MG63 (cell line): ENCODE data around the gene B4GALT3. TPM values are rescaled to one million over a fixed set of nuclear protein-coding genes. Genes with fewer than 3 reads are reported as not detected.
A peak's percentile ranks its signal among the peaks of the same experiment; 100 is the strongest.

Source experiments
- DNase-seq: peaks from one replicate; pipeline ENCODE4 v3.0.0-alpha.2; 2020
- H3K27me3 ChIP-seq: fragments of 250-450 bp; sonication (Bioruptor Pico); 2 replicates; pipeline ENCODE4 v1.5.1; 2020; ENCODE audit warnings: mild to moderate bottlenecking, moderate library complexity
- H3K36me3 ChIP-seq: fragments of 250-450 bp; sonication (Bioruptor Pico); 2 replicates; pipeline ENCODE4 v1.5.1; 2020; ENCODE audit warnings: mild to moderate bottlenecking, moderate library complexity
- H3K4me3 ChIP-seq: fragments of 250-450 bp; sonication (Bioruptor Pico); 2 replicates; pipeline ENCODE4 v1.5.1; 2020; ENCODE audit warnings: mild to moderate bottlenecking, moderate library complexity
- H3K9me3 ChIP-seq: fragments of 250-450 bp; sonication (Bioruptor Pico); 2 replicates; pipeline ENCODE4 v1.5.1; 2020; ENCODE audit warnings: mild to moderate bottlenecking, moderate library complexity
- total RNA-seq: library from RNA; depleted of rRNA; stranded (reverse); fragments of >200 nt; shearing (Covaris generic); gene quantifications from 2 replicates; pipeline ENCODE4 v1.2.3, GENCODE V29; 2014; ENCODE audit warnings: low replicate concordance

The B4GALT3 gene
- total RNA-seq, 1 experiment from 2014 or later = 25.7 TPM

DNA sequence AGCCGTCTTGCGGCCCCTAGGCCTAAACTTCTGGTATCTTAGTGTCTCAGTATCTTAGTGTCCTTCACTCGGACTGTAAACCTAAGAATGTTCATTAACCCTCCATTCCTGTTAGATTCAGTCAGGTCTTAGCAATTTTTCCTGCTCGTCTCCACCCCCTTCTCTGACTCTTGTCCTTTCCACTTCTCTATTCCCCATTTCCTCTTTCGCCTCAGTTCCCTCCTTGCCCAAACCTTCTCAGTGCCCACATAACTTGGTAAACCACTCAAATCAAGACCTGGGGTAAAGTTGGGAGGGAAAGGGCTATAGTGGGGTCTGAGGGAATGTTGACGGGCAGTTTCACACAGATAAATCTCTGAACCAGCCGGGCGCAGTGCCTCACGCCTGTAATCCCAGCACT lies 37.1 kb upstream of the B4GALT3 start:
- no peaks in the 10 kb centered on the region for H3K27me3 ChIP-seq
- DNase-seq = no peak
- peaks cover 50% of the 10 kb centered on the region for H3K36me3 ChIP-seq
- H3K9me3 ChIP-seq = no peaks in the 10 kb centered on the region
- H3K4me3 ChIP-seq = no peak overlapping the region

GRCh38 chr1:161209790-161210409 lies 32.6 kb upstream of the B4GALT3 start:
- Histone ChIP-seq H3K9me3 (no peaks in the 10 kb centered on the region), H3K4me3 (no peak overlapping the region), H3K27me3 (no peaks in the 10 kb centered on the region), H3K36me3 (peaks cover 90% of the 10 kb centered on the region)
- peak; percentile 70 for DNase-seq

GRCh38 chr1:161207173-161207572 lies 29.9 kb upstream of the B4GALT3 start:
- Histone ChIP-seq H3K4me3 (no peak overlapping the region), H3K36me3 (peaks cover 84% of the 10 kb centered on the region), H3K9me3 (no peaks in the 10 kb centered on the region), H3K27me3 (no peaks in the 10 kb centered on the region)
- no peak for DNase-seq

- DNase-seq = no peak
- Histone ChIP-seq H3K4me3 (no peak overlapping the region), H3K27me3 (no peaks in the 10 kb centered on the region), H3K36me3 (peaks cover 78% of the 10 kb centered on the region), H3K9me3 (no peaks in the 10 kb centered on the region)
Observed at GRCh38 chr1:161206411-161207140, 29.3 kb upstream of the B4GALT3 start.

- peak; percentile 99 for DNase-seq
- Histone ChIP-seq H3K4me3 (peak within 1 kb of the TSS; percentile 92), H3K36me3 (peaks cover 39% of the 10 kb centered on the region), H3K9me3 (no peaks in the 10 kb centered on the region), H3K27me3 (no peaks in the 10 kb centered on the region)
Observed at GRCh38 chr1:161201836-161202712, 24.8 kb upstream of the B4GALT3 start, which contains the start of gene NDUFS2. TSS of gene NDUFS2 (plus strand) at chr1:161202367. CDS start at chr1:161202386, 19 bp downstream.

DNA sequence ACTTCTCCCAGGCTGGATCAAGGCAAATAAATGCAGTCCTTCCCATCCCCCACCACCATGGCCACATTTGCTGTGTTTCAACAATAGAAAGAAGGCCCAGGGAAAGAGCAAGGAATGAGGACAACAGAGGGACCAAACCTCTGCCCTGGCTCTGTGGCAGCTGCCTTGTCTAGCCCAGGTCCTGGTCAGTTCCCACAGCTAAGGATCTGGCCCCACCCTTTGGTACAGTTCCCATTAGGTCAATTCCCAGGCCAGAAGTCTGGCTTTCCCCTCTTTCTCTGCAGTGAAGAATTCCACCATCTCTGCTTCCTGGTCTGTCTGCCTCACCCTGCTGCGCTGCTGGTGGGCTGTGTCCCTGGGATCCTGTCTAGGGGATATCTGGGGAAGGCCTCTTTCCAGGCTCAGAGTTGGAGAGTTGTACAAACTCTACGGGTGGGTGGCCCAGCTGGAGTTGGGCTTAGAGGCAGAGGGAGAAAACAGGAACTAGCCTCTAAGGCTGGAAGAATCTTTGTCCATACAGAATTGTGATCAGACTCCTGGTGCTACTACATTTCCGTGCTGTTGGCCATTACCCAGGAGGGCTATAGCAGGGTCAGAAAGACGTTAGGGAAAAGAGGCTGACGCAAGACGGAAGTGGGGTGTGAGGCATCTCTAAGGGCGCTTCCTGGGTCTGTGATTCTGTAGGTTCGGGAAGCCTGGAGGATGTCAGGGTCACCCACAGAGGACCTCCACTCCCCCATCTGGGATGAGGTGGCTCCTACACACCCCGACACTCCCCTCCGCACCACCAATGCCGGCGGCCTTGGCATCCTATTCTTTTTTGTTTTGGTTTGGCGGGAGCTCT lies 23.9 kb upstream of the B4GALT3 start:
- peak; percentile 80 for DNase-seq
- peak overlapping the region; percentile 92 for H3K4me3 ChIP-seq
- H3K27me3 ChIP-seq = no peaks in the 10 kb centered on the region
- peaks cover 36% of the 10 kb centered on the region for H3K36me3 ChIP-seq
- no peaks in the 10 kb centered on the region for H3K9me3 ChIP-seq

- Histone ChIP-seq H3K4me3 (no peak overlapping the region), H3K27me3 (no peaks in the 10 kb centered on the region), H3K9me3 (no peaks in the 10 kb centered on the region), H3K36me3 (peaks cover 36% of the 10 kb centered on the region)
- peak; percentile 4 for DNase-seq
Observed at GRCh38 chr1:161200421-161200991, 23.2 kb upstream of the B4GALT3 start.

GRCh38 chr1:161199506-161200139 lies 22.3 kb upstream of the B4GALT3 start:
- H3K36me3 ChIP-seq = peaks cover 36% of the 10 kb centered on the region
- H3K4me3 ChIP-seq = no peak overlapping the region
- DNase-seq = peak; percentile 46
- H3K27me3 ChIP-seq = no peaks in the 10 kb centered on the region
- no peaks in the 10 kb centered on the region for H3K9me3 ChIP-seq

DNA sequence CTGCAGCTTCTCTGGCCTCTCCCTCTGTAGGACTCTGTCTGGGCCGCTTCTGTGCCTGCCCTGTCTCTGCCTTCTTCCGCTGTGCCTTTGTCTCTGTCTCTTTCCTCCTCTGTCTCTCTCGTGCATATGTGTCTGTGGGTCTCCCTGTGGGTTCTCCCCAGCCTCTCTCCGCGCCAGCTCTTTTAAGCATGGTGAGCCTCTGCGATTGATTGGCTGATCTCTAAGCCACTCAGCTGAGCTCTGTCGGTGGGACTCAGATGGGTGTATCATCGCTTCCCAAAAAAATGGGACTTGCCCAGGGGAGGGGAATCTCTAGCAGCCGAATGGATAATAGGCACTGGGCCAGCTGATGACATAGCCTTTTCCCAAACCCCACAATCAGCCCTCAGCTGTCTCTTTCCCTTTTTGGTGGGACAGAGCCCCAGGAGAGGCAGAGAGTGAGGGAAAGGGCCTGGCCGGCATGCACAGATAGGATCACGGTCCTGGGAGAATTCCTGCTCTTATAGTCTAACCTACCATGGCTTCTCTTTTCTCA lies 21.7 kb upstream of the B4GALT3 start, which contains the start of gene ADAMTS4:
Gene ADAMTS4, minus strand, starts transcription at position 158 of the 535 bp plus-strand sequence. CDS start 427 bp downstream, outside the sequence.
- Histone ChIP-seq H3K36me3 (peaks cover 33% of the 10 kb centered on the region), H3K27me3 (no peaks in the 10 kb centered on the region), H3K4me3 (peak within 1 kb of the TSS; percentile 54), H3K9me3 (no peaks in the 10 kb centered on the region)
- DNase-seq = peak; percentile 94

GRCh38 chr1:161198194-161198896 lies 21.0 kb upstream of the B4GALT3 start:
- Histone ChIP-seq H3K36me3 (peaks cover 29% of the 10 kb centered on the region), H3K4me3 (peak overlapping the region; percentile 54), H3K27me3 (no peaks in the 10 kb centered on the region), H3K9me3 (no peaks in the 10 kb centered on the region)
- DNase-seq = peak; percentile 88

- Histone ChIP-seq H3K27me3 (no peaks in the 10 kb centered on the region), H3K9me3 (no peaks in the 10 kb centered on the region), H3K36me3 (peaks cover 32% of the 10 kb centered on the region), H3K4me3 (peak overlapping the region; percentile 54)
- DNase-seq = peak; percentile 6
Observed at GRCh38 chr1:161197560-161198193, 20.4 kb upstream of the B4GALT3 start.

GRCh38 chr1:161196521-161197451 lies 19.5 kb upstream of the B4GALT3 start:
- Histone ChIP-seq H3K9me3 (no peaks in the 10 kb centered on the region), H3K36me3 (peaks cover 40% of the 10 kb centered on the region), H3K27me3 (no peaks in the 10 kb centered on the region), H3K4me3 (peak overlapping the region; percentile 54)
- peak; percentile 84 for DNase-seq

- Histone ChIP-seq H3K27me3 (no peaks in the 10 kb centered on the region), H3K9me3 (no peaks in the 10 kb centered on the region), H3K4me3 (peak overlapping the region; percentile 54), H3K36me3 (peaks cover 47% of the 10 kb centered on the region)
- DNase-seq = no peak
Observed at GRCh38 chr1:161196111-161196510, 18.8 kb upstream of the B4GALT3 start.
